Activated CD4-positive, CD25-positive, alpha-beta regulatory T cell treated with anti-CD3 and anti-CD28 coated beads, Interleukin-2, amount 50 U/mL, for 72 hours (primary cell): ENCODE results near the gene PEAK3.
"Not testable (repeated sequence)": the region's sequence is repeated elsewhere in the genome, so short reads cannot be mapped to it uniquely, and the experiment has no call there.

ENCODE experiments used
- DNase-seq: peaks from one replicate; pipeline ENCODE4 v3.0.0; 2021

Gene PEAK3

GRCh38 chr19:2288338-2288817, 6.4 kb upstream of the PEAK3 start:
- no peak for DNase-seq

DNA sequence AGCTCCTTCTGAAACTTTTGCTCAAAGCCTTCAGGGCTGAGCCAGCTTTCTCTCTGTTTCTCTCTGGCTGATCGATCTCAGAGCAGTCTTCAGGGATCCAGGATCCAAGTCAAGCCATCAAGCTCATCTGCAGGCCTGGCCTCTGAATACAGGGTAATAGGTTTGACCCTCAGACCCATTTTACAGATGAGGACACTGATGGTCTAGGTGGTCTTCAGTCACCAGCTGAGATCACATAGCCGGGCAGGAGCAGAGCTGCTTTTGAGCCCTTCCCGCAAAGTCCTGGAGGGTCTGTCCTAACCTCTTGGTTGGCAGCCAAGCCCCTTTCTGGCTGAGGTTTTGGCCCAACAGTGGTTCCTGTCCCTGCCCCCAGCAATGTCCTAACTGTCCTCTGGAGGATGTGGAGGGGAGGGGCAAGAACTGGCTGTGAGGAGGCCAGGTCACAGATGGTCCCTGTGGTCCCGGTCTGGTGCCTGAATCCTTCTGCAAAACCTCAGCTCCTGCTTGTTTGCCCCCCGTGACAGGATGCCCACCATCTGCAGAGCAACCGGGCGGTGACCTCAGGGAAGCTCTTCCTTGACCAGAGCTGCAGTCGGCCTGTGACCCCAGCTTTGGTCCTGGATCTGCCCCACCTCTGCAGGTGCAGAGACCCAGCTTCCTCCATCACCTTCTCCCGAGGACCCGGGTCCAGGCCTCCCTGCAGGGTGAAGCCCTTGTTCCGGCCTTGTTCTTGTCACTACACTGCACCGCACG, 5.8 kb upstream of the PEAK3 start:
- no peak for DNase-seq

DNA sequence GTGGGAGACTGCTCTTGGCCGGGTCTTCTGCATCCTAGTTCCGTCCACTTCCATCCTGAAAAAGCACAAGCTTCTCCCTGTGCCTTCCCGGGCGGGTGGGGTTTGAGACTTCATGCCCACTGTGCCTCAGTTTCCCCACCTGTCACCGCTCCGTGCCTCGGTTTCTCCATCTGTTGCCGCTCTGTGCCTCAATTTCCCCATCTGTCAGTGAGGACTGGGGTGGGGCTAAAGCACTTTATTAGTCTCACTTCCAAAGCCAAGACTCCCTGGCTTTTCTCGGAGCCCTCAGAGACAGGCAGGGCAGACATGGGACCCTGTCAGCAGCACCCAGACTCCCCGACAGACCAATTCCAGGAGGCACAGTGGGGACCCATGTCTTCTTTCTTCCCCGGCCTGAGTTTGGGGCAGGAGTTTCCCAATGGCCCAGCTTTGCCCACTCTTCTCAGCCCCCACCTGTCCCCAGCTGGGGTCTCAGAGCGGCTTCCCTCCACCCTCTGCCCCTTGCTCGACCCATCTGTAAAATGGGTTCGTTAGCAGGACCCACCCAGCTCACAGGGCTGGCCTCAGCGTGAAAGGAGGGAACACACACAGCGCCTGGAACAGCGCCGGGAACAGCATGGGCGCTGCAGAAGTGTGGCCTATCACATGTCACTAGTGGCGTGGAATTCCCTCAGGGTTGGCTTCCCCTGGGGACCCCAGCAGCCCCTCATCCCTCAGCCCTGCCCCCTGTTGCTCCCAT, 4.6 kb upstream of the PEAK3 start:
- DNase-seq, result no peak

- DNase-seq, result no peak
Observed at GRCh38 chr19:2283835-2284507, 2.0 kb upstream of the PEAK3 start.

DNA sequence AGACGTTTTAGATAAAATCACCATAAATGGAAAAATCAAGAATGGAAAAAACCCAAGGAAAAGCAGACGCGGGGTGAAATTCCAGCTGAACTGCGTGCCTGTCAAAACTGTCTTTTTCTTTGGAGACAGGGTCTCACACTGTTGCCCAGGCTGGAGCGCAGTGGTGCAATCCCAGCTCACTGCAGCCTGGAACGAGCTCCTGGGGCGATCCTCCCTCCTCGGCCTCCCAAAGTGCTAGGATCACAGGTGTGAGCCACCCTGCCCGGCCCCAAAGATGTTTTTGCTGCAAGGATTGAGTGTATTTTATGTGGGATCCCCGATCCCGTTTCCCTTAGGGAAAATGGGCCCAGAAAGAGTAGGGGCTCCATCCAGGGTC, 875 bp upstream of the PEAK3 start:
- no peak for DNase-seq

DNA sequence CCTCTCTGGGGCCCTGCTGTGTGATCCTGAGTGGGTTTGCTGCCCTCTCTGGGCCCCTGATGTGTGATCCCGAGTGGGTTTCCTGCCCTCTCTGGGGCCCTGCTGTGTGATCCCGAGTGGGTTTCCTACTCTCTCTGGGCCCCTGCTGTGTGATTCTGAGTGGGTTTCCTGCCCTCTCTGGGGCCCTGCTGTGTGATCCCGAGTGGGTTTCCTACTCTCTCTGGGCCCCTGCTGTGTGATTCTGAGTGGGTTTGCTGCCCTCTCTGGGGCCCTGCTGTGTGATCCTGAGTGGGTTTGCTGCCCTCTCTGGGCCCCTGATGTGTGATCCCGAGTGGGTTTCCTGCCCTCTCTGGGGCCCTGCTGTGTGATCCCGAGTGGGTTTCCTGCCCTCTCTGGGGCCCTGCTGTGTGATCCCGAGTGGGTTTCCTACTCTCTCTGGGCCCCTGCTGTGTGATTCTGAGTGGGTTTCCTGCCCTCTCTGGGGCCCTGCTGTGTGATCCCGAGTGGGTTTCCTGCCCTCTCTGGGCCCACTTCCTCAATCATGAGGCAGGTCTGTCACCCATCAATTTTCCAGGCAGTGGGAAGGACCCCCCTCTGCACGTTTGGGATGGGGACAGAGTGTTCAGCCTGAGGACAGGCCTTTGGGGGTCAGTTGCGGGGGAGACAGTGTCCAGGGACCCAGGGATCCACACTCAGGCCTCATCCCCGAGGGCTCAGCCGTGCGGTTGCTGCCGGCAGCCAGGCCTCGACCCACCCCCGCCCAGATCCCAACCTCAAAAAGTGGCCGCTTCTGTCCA, 512 bp downstream of the PEAK3 start:
- DNase-seq, result not testable (repeated sequence)

GRCh38 chr19:2280633-2281264, 1.2 kb downstream of the PEAK3 start:
- DNase-seq, result no peak

DNA sequence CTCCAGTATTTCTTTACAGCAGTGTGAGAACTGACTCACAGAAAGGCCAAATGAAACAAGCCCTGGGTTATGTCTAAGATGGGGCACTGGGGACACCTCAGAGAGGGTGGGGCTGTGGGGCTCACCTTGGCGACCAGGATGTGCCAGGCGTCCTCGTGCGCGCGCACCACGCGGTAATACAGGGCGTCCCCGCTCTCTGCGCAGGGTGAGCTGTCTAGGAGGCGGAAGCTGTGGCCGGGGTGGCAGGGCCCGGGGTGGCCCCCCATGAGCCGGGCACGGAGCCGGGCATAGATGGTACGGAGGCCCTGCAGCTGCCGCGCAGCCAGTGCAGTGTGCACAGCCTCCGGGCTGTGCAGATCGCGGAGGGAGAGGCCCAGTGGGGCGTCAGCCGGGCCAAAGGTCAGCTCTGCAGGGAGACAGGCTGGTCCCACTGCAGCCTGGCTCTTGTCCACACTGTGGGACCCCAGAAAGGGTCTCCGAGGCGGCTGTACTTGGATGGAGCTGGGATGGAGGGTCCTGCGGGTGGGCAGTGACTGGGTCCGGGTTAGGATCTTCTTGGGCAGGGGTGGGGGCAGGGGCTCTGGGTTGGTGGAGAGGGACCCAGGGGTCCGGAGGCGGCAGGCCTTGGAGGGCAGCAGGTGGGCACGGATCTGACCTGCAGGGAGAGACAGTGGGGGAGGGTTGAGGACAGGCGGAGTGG, 3.4 kb downstream of the PEAK3 start:
- no peak for DNase-seq

DNA sequence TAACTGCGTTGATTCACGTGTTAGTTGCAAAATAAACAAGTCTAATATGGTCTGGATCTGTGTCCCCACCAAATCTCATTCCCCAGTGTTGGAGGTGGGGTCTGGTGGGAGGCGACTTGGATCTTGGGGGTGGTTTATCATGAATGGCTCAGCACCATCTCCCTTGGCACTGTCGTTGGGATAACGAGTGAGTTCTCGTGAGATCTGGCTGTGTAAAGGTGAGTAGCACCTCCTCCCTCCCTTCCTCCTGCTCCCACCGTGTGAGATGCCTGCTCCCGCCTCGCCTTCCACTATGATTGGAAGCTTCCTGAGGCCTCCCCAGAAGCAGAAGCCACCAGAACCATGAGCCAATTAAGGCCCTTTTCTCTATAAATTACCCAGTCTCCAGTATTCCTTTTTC, 4.8 kb downstream of the PEAK3 start:
- no peak for DNase-seq

DNA sequence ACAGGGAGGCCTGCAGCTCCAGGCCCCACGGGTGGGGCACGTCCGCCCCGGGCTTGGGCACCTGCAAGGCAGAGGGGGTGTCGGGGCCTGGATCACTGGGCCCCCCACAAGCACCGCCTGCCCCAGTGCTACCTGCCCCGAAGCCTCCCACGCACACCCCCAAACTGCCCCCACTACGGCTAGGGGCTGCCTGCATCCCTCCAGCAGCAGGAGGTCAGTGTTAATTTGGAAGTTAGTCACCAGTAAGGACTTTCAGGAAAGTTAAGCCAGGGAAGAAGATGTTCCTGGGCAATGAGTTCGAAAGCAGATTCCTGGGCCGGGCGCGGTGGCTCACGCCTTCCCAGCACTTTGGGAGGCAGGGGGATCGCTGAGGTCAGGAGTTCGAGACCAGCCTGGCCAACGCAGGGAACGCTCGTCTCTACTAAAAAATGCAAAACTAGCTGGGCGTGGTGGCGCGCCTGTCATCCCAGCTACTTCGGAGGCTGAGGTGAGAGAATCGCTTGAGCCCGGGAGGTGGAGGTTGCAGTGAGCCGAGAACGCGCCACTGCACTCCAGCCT, 5.5 kb downstream of the PEAK3 start:
- no peak for DNase-seq

- DNase-seq, result no peak
Observed at GRCh38 chr19:2275588-2276428, 6.2 kb downstream of the PEAK3 start.

DNA sequence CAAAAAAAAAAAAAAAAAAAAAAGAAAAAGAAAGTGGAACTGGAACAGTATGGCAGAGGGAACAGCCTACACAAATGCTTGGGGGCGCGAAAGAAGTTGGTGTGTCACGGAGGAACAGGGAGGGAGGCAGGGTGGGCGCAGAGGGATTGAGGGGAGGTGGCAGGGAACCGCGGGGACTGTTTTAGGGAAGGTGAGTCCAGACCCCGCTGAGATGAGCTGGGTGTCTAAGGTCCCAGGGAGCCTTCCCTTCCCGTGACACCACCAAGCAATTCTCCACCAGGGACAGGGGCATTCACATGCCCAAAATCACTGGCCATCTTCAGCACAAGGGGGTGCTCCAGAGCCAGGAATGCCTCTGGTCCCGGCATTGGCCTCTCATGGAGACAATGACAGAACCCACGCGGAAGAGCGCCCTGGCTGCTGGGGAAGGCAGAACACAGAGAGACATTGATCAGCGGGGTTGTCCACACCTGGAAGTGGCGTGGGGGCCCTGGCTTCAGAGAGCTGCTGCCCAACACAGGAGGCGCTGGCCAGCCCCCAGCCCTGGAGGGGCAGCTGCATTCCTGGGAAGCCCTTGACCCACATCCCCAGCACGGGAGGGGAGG, 6.9 kb downstream of the PEAK3 start:
- DNase-seq, result no peak

- no peak for DNase-seq
Observed at GRCh38 chr19:2274185-2274711, 7.7 kb downstream of the PEAK3 start.

GRCh38 chr19:2273356-2274184, 8.4 kb downstream of the PEAK3 start:
- DNase-seq, result peak; percentile 83

- no peak for DNase-seq
Observed at GRCh38 chr19:2271234-2272103, 10.5 kb downstream of the PEAK3 start.

- DNase-seq, result peak; percentile 73
Observed at GRCh38 chr19:2270423-2271233, 11.3 kb downstream of the PEAK3 start.

- DNase-seq, result peak; percentile 54
Observed at GRCh38 chr19:2270157-2270422, 11.9 kb downstream of the PEAK3 start.
